Stimulated activated naive B cell treated with anti-CD40 and anti-IgM and Interleukin-4, amounts not matched to agents 10 μg/mL and 1 μg/mL and 100 μg/mL, for 72 hours (primary cell): ENCODE measurements around the gene PKD2.
A peak's percentile ranks its signal among the peaks of the same experiment; 100 is the strongest.
"Not testable (repeated sequence)": the region's sequence is repeated elsewhere in the genome, so short reads cannot be mapped to it uniquely, and the experiment has no call there.

Source experiments
- ATAC-seq, 2 donors: fragments of 150-1000 bp; cut with Tn5 transposase; replicated peaks; 2 replicates each; pipeline ENCODE4 v1.10.0; 2021; ENCODE audit warnings: moderate library complexity in 1 of 2
- DNase-seq: peaks from one replicate; pipeline ENCODE4 v3.0.0; 2021
- H3K27ac Mint-ChIP-seq: one replicate; pipeline ENCODE4 v1.8.0; 2022; ENCODE audit warnings: mild to moderate bottlenecking, mixed read lengths
- H3K27me3 Mint-ChIP-seq, 2 donors: one replicate each; pipeline ENCODE4 v1.8.0; 2022; ENCODE audit warnings: mixed read lengths in 2 of 2
- H3K36me3 Mint-ChIP-seq, 2 donors: one replicate each; pipeline ENCODE4 v1.8.0; 2022; ENCODE audit warnings: mixed read lengths in 2 of 2, mild to moderate bottlenecking in 1 of 2
- H3K4me1 Mint-ChIP-seq, 2 donors: one replicate each; pipeline ENCODE4 v1.8.0; 2022; ENCODE audit warnings: mixed read lengths in 2 of 2, mild to moderate bottlenecking in 1 of 2
- H3K4me3 Mint-ChIP-seq, 2 donors: one replicate each; pipeline ENCODE4 v1.8.0; 2022; ENCODE audit warnings: mild to moderate bottlenecking in 2 of 2, mixed read lengths in 2 of 2, moderate library complexity in 1 of 2
- H3K9me3 Mint-ChIP-seq, 2 donors: one replicate each; pipeline ENCODE4 v1.8.0; 2022; ENCODE audit warnings: mixed read lengths in 2 of 2, mild to moderate bottlenecking in 1 of 2

Gene PKD2

GRCh38 chr4:88087004-88087403 is 79.6 kb downstream of the PKD2 start:
- Mint-ChIP-seq H3K27ac (no peak overlapping the region), H3K4me3 (no peak overlapping the region), H3K9me3 (no peaks in the 10 kb centered on the region), H3K36me3 (no peaks in the 10 kb centered on the region), H3K27me3 (no peaks in the 10 kb centered on the region), H3K4me1 (no peaks in the 10 kb centered on the region)
- ATAC-seq (no peak), DNase-seq (no peak)

DNA sequence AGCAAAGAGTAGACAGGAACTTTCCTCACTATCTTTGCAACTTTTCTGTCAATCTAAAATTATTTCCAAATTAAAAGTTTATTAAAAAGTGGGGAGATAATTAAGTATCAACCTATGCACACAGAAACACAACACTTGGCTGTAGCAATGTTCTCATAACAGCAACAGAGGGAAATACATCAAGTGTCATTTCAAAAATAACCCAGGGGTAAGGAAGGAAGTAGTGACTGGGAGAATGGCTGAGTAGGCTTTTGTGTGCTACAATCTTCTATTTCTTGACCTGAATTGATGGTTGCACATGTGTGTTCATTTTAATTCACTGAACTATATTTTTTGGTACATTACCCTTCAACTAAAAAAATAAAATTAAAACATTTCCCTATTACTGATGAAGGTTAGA is 83.5 kb downstream of the PKD2 start:
- Mint-ChIP-seq H3K27ac (no peak overlapping the region), H3K4me1 (no peaks in the 10 kb centered on the region), H3K4me3 (no peak overlapping the region), H3K36me3 (no peaks in the 10 kb centered on the region), H3K9me3 (no peaks in the 10 kb centered on the region), H3K27me3 (no peaks in the 10 kb centered on the region)
- DNase-seq (no peak), ATAC-seq (no peak)

GRCh38 chr4:88091378-88091777 is 83.9 kb downstream of the PKD2 start:
- no peaks in the 10 kb centered on the region for H3K9me3 Mint-ChIP-seq
- H3K27me3 Mint-ChIP-seq, result no peaks in the 10 kb centered on the region
- H3K36me3 Mint-ChIP-seq, result no peaks in the 10 kb centered on the region
- ATAC-seq (no peak), DNase-seq (no peak)
- no peak overlapping the region for H3K4me3 Mint-ChIP-seq
- H3K27ac Mint-ChIP-seq, result no peak overlapping the region
- no peaks in the 10 kb centered on the region for H3K4me1 Mint-ChIP-seq

DNA sequence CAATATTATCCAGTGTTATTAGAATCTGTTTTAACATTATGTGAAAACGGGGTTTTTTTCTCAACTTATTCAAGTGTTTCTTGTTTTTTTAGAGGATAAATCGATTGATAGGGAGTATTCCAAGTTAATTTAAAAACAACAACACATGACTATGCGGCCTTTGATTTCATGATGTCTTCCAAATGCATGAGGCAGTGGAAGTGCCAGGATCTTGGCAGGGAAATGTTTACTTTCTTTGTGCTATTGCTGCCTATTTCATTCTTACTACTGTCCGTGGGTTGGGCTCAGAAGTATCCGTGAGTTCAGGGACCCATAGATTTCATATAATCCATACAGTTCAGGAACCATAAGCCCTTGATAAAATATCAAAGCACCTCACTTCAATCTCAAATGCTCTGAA is 86.4 kb downstream of the PKD2 start:
- no peak overlapping the region for H3K4me3 Mint-ChIP-seq
- no peaks in the 10 kb centered on the region for H3K9me3 Mint-ChIP-seq
- H3K4me1 Mint-ChIP-seq, result no peaks in the 10 kb centered on the region
- no peaks in the 10 kb centered on the region for H3K36me3 Mint-ChIP-seq
- no peak for DNase-seq
- no peaks in the 10 kb centered on the region for H3K27me3 Mint-ChIP-seq
- ATAC-seq, result no peak
- no peak overlapping the region for H3K27ac Mint-ChIP-seq

- no peak for ATAC-seq
- Mint-ChIP-seq H3K27ac (no peak overlapping the region), H3K36me3 (no peaks in the 10 kb centered on the region)
These were observed 89.9 kb downstream of the PKD2 start for GRCh38 chr4:88097301-88097700.

DNA sequence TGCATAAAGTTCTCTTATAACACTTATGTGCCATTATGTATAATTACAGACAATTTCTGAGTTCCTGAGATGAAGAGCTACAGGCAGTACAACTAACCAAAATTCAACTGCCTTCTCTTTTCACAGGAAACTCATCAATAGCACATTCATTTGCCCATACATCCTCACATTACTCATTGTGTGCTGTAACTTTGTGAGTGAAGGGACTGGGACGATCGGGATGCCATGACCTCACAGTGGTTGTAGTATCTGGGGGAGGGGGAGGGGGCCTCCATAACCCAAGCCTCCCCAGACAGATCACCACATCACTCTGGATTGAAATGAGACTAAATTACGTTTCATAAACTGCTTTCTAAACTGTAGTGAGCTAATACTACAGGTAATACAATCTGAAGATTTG is 90.3 kb downstream of the PKD2 start:
- Mint-ChIP-seq H3K9me3 (no peaks in the 10 kb centered on the region), H3K27ac (no peak overlapping the region), H3K4me1 (peaks cover 4 to 6% of the 10 kb centered on the region in 2 donors), H3K27me3 (peaks cover 0 to 4% of the 10 kb centered on the region in 2 donors), H3K4me3 (no peak overlapping the region), H3K36me3 (no peaks in the 10 kb centered on the region)
- ATAC-seq (no peak), DNase-seq (no peak)

More at GRCh38 chr4:88097301-88097700, 89.9 kb downstream of the PKD2 start:
- Mint-ChIP-seq H3K27me3 (peaks cover 0 to 4% of the 10 kb centered on the region in 2 donors), H3K4me1 (peaks cover 4 to 6% of the 10 kb centered on the region in 2 donors), H3K4me3 (no peak overlapping the region), H3K9me3 (no peaks in the 10 kb centered on the region)
- no peak for DNase-seq

GRCh38 chr4:88098993-88099752 is 91.7 kb downstream of the PKD2 start:
- ATAC-seq, result no peak
- Mint-ChIP-seq H3K27me3 (peaks cover 0 to 4% of the 10 kb centered on the region in 2 donors), H3K9me3 (no peaks in the 10 kb centered on the region), H3K4me3 (no peak overlapping the region), H3K4me1 (peaks cover 4 to 6% of the 10 kb centered on the region in 2 donors), H3K27ac (no peak overlapping the region), H3K36me3 (no peaks in the 10 kb centered on the region)
- DNase-seq, result no peak

DNA sequence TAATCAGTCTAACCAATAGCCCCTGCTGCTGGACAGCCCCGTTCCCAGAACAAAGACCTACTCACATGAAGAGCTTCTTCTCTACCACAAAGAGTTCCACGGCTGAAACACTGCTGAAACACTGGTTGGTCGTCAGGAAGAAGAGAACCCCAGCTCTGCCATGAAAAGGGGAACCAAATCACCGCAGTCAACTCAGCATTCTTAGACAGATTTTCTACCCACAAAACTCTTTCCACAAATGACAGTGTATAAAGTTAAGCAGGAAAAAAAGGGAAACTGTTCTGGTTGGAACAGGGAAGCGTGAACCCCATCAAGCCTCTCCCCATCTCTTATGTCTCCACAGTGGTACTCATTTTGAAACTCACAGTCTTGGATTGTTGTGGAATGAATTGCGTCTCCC is 93.7 kb downstream of the PKD2 start:
- no peak overlapping the region for H3K4me3 Mint-ChIP-seq
- peaks cover 0 to 4% of the 10 kb centered on the region in 2 donors for H3K27me3 Mint-ChIP-seq
- ATAC-seq, result peak; percentile 66 to 68
- no peaks in the 10 kb centered on the region for H3K36me3 Mint-ChIP-seq
- peaks cover 4 to 6% of the 10 kb centered on the region in 2 donors for H3K4me1 Mint-ChIP-seq
- no peaks in the 10 kb centered on the region for H3K9me3 Mint-ChIP-seq
- H3K27ac Mint-ChIP-seq, result no peak overlapping the region
- no peak for DNase-seq

DNA sequence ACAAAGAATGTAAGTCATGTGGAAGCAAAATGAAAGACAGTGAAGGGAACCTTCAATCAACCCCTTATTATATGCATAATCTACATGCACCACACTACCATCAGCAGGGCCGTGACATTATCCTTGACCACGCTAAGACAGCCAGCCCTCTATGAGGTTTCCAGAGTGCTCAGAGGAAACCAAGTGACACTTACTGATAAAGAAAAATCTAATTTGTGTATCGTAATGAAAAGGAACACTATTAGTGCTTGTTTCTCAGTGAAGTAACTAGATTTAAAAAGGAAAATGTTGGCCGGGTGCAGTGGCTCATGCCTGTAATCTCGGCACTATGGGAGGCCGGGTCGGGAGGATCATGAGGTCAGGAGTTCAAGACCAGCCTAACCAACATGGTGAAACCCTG is 94.6 kb downstream of the PKD2 start:
- Mint-ChIP-seq H3K4me1 (peaks cover 6% of the 10 kb centered on the region in 2 donors), H3K4me3 (no peak overlapping the region), H3K9me3 (no peaks in the 10 kb centered on the region), H3K36me3 (no peaks in the 10 kb centered on the region), H3K27ac (no peak overlapping the region), H3K27me3 (peaks cover 0 to 4% of the 10 kb centered on the region in 2 donors)
- ATAC-seq (no peak), DNase-seq (no peak)

DNA sequence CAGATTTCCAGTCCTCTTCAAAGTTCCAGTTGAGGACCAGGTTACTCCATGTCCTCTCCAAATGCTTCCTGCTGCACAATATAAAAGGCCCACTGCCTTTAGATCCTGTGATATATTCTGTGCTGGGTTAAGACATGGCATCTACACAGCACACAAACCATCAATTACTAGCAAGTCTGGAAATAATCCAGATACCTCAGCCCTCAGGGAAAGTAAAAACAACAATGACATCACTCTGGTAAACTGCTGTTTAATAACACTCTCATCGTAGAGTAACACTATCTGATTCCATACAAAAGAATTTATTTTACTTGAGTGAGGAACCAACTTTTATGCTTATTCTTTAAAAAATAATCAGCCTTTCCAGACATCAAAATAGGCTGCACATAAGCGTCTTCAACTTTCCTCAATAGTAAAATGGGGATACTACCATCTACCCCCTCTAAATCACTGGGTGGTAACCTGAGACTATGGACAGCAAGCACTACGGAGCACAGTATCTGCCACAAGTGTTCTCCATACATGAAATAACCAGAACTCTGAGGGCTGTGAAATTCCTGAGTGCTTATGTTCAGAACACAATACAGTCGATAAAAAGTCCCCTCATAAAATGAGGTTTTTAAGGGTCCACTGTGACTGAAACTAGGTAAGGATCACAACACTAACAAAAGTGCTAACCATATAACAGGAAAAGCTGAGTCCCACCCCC is 97.6 kb downstream of the PKD2 start:
- ATAC-seq (no peak), DNase-seq (no peak)
- Mint-ChIP-seq H3K36me3 (no peaks in the 10 kb centered on the region), H3K27ac (no peak overlapping the region), H3K27me3 (no peaks in the 10 kb centered on the region), H3K9me3 (no peaks in the 10 kb centered on the region), H3K4me3 (no peak overlapping the region), H3K4me1 (peaks cover 4 to 6% of the 10 kb centered on the region in 2 donors)

DNA sequence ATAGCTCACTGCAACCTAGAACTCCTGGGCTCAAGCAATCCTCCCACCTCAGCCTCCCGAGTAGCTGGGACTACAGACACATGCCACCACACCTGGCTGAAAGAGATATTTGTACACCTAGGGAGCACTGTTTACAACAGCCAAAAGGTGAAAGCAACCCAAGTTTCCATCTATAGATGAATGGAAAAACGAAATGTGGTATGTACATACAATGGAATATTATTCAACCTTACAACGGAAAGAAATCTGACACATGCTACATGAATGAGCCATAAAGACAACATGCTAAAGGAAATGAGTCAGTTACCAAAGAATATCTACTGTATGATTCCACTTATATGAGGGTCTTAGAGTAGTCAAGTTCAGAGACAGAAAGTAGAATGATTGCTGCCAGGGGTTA is 98.8 kb downstream of the PKD2 start:
- Mint-ChIP-seq H3K4me1 (peaks cover 2% of the 10 kb centered on the region in 2 donors), H3K36me3 (no peaks in the 10 kb centered on the region), H3K27me3 (no peaks in the 10 kb centered on the region), H3K9me3 (no peaks in the 10 kb centered on the region), H3K4me3 (no peak overlapping the region), H3K27ac (no peak overlapping the region)
- DNase-seq, result no peak
- no peak for ATAC-seq

GRCh38 chr4:88107406-88108107 is 100.1 kb downstream of the PKD2 start:
- Mint-ChIP-seq H3K4me1 (peaks cover 0 to 2% of the 10 kb centered on the region in 2 donors), H3K9me3 (no peaks in the 10 kb centered on the region), H3K36me3 (no peaks in the 10 kb centered on the region), H3K27me3 (no peaks in the 10 kb centered on the region), H3K4me3 (no peak overlapping the region), H3K27ac (no peak overlapping the region)
- ATAC-seq, result no peak
- DNase-seq, result no peak

GRCh38 chr4:88108108-88108465 is 100.7 kb downstream of the PKD2 start:
- not testable (repeated sequence) for DNase-seq, H3K27me3 Mint-ChIP-seq, ATAC-seq, H3K36me3 Mint-ChIP-seq, H3K4me3 Mint-ChIP-seq, H3K9me3 Mint-ChIP-seq, H3K27ac Mint-ChIP-seq, H3K4me1 Mint-ChIP-seq

GRCh38 chr4:88108747-88109122 is 101.3 kb downstream of the PKD2 start:
- Mint-ChIP-seq H3K27ac (no peak overlapping the region), H3K9me3 (no peaks in the 10 kb centered on the region), H3K36me3 (no peaks in the 10 kb centered on the region), H3K27me3 (no peaks in the 10 kb centered on the region), H3K4me1 (peaks cover 0 to 2% of the 10 kb centered on the region in 2 donors), H3K4me3 (no peak overlapping the region)
- ATAC-seq (no peak), DNase-seq (no peak)
